Gastroesophageal sphincter (tissue), 4 donors: Measurements from ENCODE around the gene PPP2CA. TPM values are rescaled to one million over a fixed set of nuclear protein-coding genes. Genes with fewer than 3 reads are reported as not detected.

Experiments
- ATAC-seq: fragments of 150-250 bp; one replicate; pipeline ENCODE4 v1.9.1; 2016; ENCODE audit warnings: mild to moderate bottlenecking, moderate library complexity
- H3K27ac ChIP-seq, 4 donors: fragments of 200-600 bp; sonication (generic) in 3 of 4; 1 replicate in 3 of 4; 2 replicates in 1 of 4; pipeline ENCODE4 v1.5.1; 2016 to 2019
- H3K27me3 ChIP-seq: fragments of 200-600 bp; sonication (generic); one replicate; pipeline ENCODE4 v1.5.1; 2019
- H3K36me3 ChIP-seq, 2 donors: fragments of 200-600 bp; sonication (generic); one replicate each; pipeline ENCODE4 v1.5.1; 2019; ENCODE audit warnings: control low read depth in 1 of 2
- H3K4me1 ChIP-seq, 3 donors: fragments of 200-600 bp; sonication (generic); 1 replicate in 2 of 3; 2 replicates in 1 of 3; pipeline ENCODE4 v1.5.1; 2016 to 2019; ENCODE audit warnings: control low read depth in 2 of 3
- H3K4me3 ChIP-seq, 2 donors: fragments of 200-600 bp; sonication (generic); one replicate each; pipeline ENCODE4 v1.5.1; 2019; ENCODE audit warnings: mild to moderate bottlenecking in 1 of 2, moderate library complexity in 1 of 2
- H3K9me3 ChIP-seq, 3 donors: fragments of 200-600 bp; sonication (generic); one replicate each; pipeline ENCODE4 v1.5.1; 2017 to 2019; ENCODE audit warnings: control low read depth in 2 of 3
- CTCF ChIP-seq, 4 experiments: fragments of 200-600 bp in 2 of 4; fragments of 450-650 bp in 2 of 4; sonication (generic) in 1 of 4; IDR thresholded peaks; one replicate each; pipeline ENCODE4 v1.5.1; 2017 to 2019; ENCODE audit warnings: antibody characterized with exemption in 4 of 4, mild to moderate bottlenecking in 2 of 4, moderate library complexity in 2 of 4
- EP300 ChIP-seq: sonication (generic); formaldehyde crosslinking; IDR thresholded peaks from one replicate; pipeline ENCODE4 v1.6.1; 2017; ENCODE audit warnings: antibody characterized with exemption, mild to moderate bottlenecking
- POLR2A ChIP-seq, 2 donors: fragments of 450-650 bp; IDR thresholded peaks; one replicate each; pipeline ENCODE4 v1.6.1; 2017; ENCODE audit warnings: antibody characterized with exemption in 2 of 2, mild to moderate bottlenecking in 2 of 2, moderate library complexity in 1 of 2
- POLR2AphosphoS5 ChIP-seq: sonication (generic); formaldehyde crosslinking; IDR thresholded peaks from one replicate; pipeline ENCODE4 v1.6.1; 2017; ENCODE audit warnings: antibody characterized with exemption
- WGBS, 2 donors: methylation state at CpG; one replicate each; pipeline ENCODE4 v1.1.5; 2018; ENCODE audit warnings: low coverage in 1 of 2; 5-methylcytosine and 5-hydroxymethylcytosine counted together
- total RNA-seq, 4 donors: library from RNA; depleted of rRNA; stranded (reverse); fragments of >200 nt; gene quantifications; one replicate each; pipeline ENCODE4 v1.1.0, GENCODE V29; 2016

The PPP2CA gene
- total RNA-seq, 4 donors from 2014 or later, result 116 to 212 (median 129) TPM

GRCh38 chr5:134206627-134207160 lies 19.2 kb downstream of the PPP2CA start:
- 71 to 82% methylated on average over 4 to 6 of the region's 7 CpGs for WGBS, 2 donors
- Histone ChIP-seq H3K4me3 (no peak overlapping the region), H3K27ac (no peak overlapping the region), H3K9me3 (no peaks in the 10 kb centered on the region), H3K4me1 (peaks cover 0 to 56% (median 18%) of the 10 kb centered on the region in 3 donors), H3K36me3 (peaks cover 0 to 41% of the 10 kb centered on the region in 2 donors), H3K27me3 (no peaks in the 10 kb centered on the region)
- TF ChIP-seq POLR2AphosphoS5, result no peak
- TF ChIP-seq EP300, result no peak
- no peak for TF ChIP-seq POLR2A (IDR thresholded peaks at IDR 0.05)
- no peak for TF ChIP-seq CTCF (IDR thresholded peaks at IDR 0.05)
- no peak for ATAC-seq

DNA sequence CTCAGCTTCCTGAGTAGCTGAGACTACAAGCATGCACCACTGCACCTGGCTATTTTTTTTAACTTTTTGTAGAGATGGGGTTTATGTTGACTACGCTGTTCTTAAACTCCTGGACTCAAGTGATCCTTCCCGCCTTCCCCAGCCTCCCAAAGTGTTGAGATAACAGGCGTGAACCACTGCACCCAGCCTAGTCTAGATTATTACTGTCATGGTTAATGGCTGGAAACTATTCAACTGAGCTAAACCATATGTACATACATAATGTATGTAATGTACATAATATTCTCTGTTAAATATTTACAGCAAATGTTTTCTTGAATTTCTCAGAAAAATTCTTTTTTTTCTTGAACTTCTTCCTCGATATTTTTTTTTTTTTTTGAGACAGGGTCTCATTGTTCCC lies 21.3 kb downstream of the PPP2CA start:
- no peak for ATAC-seq
- Histone ChIP-seq H3K27ac (no peak overlapping the region), H3K9me3 (no peaks in the 10 kb centered on the region), H3K4me1 (peaks cover 0 to 35% (median 12%) of the 10 kb centered on the region in 3 donors), H3K4me3 (no peak overlapping the region), H3K27me3 (no peaks in the 10 kb centered on the region), H3K36me3 (peaks cover 6 to 62% of the 10 kb centered on the region in 2 donors)
- WGBS, 2 donors, result 85 to 97% methylated on average over 3 to 4 of the region's 4 CpGs
- no peak for TF ChIP-seq CTCF (IDR thresholded peaks at IDR 0.05)
- no peak for TF ChIP-seq POLR2A (IDR thresholded peaks at IDR 0.05)
- TF ChIP-seq EP300, result no peak
- no peak for TF ChIP-seq POLR2AphosphoS5

DNA sequence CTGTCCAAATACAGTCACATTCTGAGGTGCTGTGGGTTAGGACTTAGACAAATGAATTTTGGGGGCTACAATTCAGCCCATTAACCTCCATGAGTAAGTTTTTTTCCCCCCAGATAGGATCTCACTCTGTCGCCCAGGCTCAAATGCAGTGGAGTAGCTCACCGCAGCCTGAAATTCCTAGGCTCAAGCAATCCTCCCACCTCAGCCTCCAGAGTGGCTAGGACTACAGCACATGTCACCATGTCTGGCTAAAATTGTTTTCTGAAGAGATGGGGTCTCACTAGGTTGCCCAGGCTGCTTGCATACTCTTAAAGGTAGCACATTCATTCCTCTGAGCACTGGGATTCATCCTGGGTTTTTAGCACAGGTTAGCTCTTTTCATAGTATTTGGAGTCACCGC lies 22.2 kb downstream of the PPP2CA start:
- WGBS, 2 donors, result 93 to 100% methylated on average over 1 to 3 of the region's 3 CpGs
- Histone ChIP-seq H3K27me3 (no peaks in the 10 kb centered on the region), H3K27ac (no peak overlapping the region), H3K4me3 (no peak overlapping the region), H3K9me3 (no peaks in the 10 kb centered on the region), H3K36me3 (peaks cover 6 to 72% of the 10 kb centered on the region in 2 donors), H3K4me1 (peaks cover 0 to 26% (median 12%) of the 10 kb centered on the region in 3 donors)
- no peak for ATAC-seq
- TF ChIP-seq POLR2AphosphoS5, result no peak
- no peak for TF ChIP-seq CTCF (IDR thresholded peaks at IDR 0.05)
- no peak for TF ChIP-seq POLR2A (IDR thresholded peaks at IDR 0.05)
- no peak for TF ChIP-seq EP300

- H3K27ac ChIP-seq, result no peak overlapping the region
- no peaks in the 10 kb centered on the region for H3K27me3 ChIP-seq
- H3K4me3 ChIP-seq, result no peak overlapping the region
- WGBS, 2 donors, result 61 to 67% methylated on average over 5 of the region's 5 CpGs
- TF ChIP-seq CTCF (IDR thresholded peaks at IDR 0.05), result no peak
- no peak for TF ChIP-seq EP300
- TF ChIP-seq POLR2A (IDR thresholded peaks at IDR 0.05), result no peak
- TF ChIP-seq POLR2AphosphoS5, result no peak
- no peak for ATAC-seq
- H3K36me3 ChIP-seq, result peaks cover 11 to 57% of the 10 kb centered on the region in 2 donors
- H3K4me1 ChIP-seq, result no peaks in the 10 kb centered on the region
- H3K9me3 ChIP-seq, result no peaks in the 10 kb centered on the region
Observed at GRCh38 chr5:134195666-134196065, 30.2 kb downstream of the PPP2CA start.

GRCh38 chr5:134189031-134189430 lies 36.8 kb downstream of the PPP2CA start:
- TF ChIP-seq POLR2A (IDR thresholded peaks at IDR 0.05) (no peak), CTCF (IDR thresholded peaks at IDR 0.05) (no peak), EP300 (no peak), POLR2AphosphoS5 (no peak)
- 76 to 100% methylated on average over 1 to 2 of the region's 3 CpGs for WGBS, 2 donors
- ATAC-seq, result no peak
- H3K4me3 ChIP-seq, result no peak overlapping the region
- H3K9me3 ChIP-seq, result no peaks in the 10 kb centered on the region
- H3K27ac ChIP-seq, result no peak overlapping the region
- no peaks in the 10 kb centered on the region for H3K27me3 ChIP-seq
- H3K36me3 ChIP-seq, result no peaks in the 10 kb centered on the region
- no peaks in the 10 kb centered on the region for H3K4me1 ChIP-seq
